GM21786 (cell line): ENCODE data around the gene IRX3.

ENCODE experiments used
- ATAC-seq: cut with Tn5 transposase; IDR thresholded peaks from one replicate; pipeline ENCODE4 v1.9.1; 2021; ENCODE audit not compliant: unreplicated experiment

Gene IRX3

GRCh38 chr16:54286366-54287130, at the start of gene IRX3:
TSS of gene IRX3 (minus strand) at chr16:54286787. CDS start at chr16:54286050, 737 bp downstream.
- ATAC-seq, result no peak

- ATAC-seq, result no peak
Observed at GRCh38 chr16:54335230-54335629, 48.6 kb upstream of the IRX3 start.

GRCh38 chr16:54334208-54334607, 47.6 kb upstream of the IRX3 start:
- no peak for ATAC-seq

- no peak for ATAC-seq
Observed at GRCh38 chr16:54331241-54332002, 44.8 kb upstream of the IRX3 start.

- no peak for ATAC-seq
Observed at GRCh38 chr16:54327609-54328008, 41.0 kb upstream of the IRX3 start.

- ATAC-seq, result no peak
Observed at GRCh38 chr16:54326266-54326662, 39.7 kb upstream of the IRX3 start.

GRCh38 chr16:54325616-54326265, 39.2 kb upstream of the IRX3 start:
- ATAC-seq, result no peak

- ATAC-seq, result no peak
Observed at GRCh38 chr16:54324716-54325115, 38.1 kb upstream of the IRX3 start.

GRCh38 chr16:54320697-54321340, 34.2 kb upstream of the IRX3 start:
- ATAC-seq, result no peak

- ATAC-seq, result no peak
Observed at GRCh38 chr16:54318941-54319340, 32.4 kb upstream of the IRX3 start.

GRCh38 chr16:54317101-54317611, 30.6 kb upstream of the IRX3 start:
- ATAC-seq, result no peak

GRCh38 chr16:54316095-54316889, 29.7 kb upstream of the IRX3 start:
- ATAC-seq, result no peak

GRCh38 chr16:54313789-54314188, 27.2 kb upstream of the IRX3 start:
- no peak for ATAC-seq

- no peak for ATAC-seq
Observed at GRCh38 chr16:54312502-54312991, 26.0 kb upstream of the IRX3 start.

- ATAC-seq, result no peak
Observed at GRCh38 chr16:54309341-54309740, 22.8 kb upstream of the IRX3 start.

- ATAC-seq, result no peak
Observed at GRCh38 chr16:54305080-54305479, 18.5 kb upstream of the IRX3 start.

- ATAC-seq, result no peak
Observed at GRCh38 chr16:54303613-54304012, 17.0 kb upstream of the IRX3 start.

- ATAC-seq, result no peak
Observed at GRCh38 chr16:54297154-54297553, 10.6 kb upstream of the IRX3 start.

GRCh38 chr16:54296543-54296942, 10.0 kb upstream of the IRX3 start:
- no peak for ATAC-seq
